K562 (cell line): Measurements from ENCODE around the gene PSME4. TPM values are rescaled to one million over a fixed set of nuclear protein-coding genes. Genes with fewer than 3 reads are reported as not detected.
A peak's percentile ranks its signal among the peaks of the same experiment; 100 is the strongest.

ENCODE experiments used
- ATAC-seq: fragments of 200-7000 bp; cut with Tn5 transposase; 3 replicates; pipeline ENCODE4 v1.9.1; 2020; ENCODE audit warnings: moderate library complexity
- BruUV-seq: library from RNA; stranded (reverse); fragments of 400-500 nt; replicated peaks from 2 replicates; lab custom pipeline; 2021; lab: Mats Ljungman, UMichigan
- CTCF ChIA-PET: fragments of 300-600 bp; formaldehyde crosslinking; extraction: SDS; loops from one replicate; lab custom pipeline; 2021; ENCODE audit warnings: low intra/inter-chr PET ratio; lab: Yijun Ruan, JAX
- POLR2A ChIA-PET: fragments of 300-600, 350-650 bp; sonication (Branson Sonifier 250); formaldehyde crosslinking; extraction: SDS; loops from one replicate; lab custom pipeline; 2021; ENCODE audit warnings: antibody characterized with exemption, inconsistent platforms; lab: Yijun Ruan, JAX
- DNase-seq, 4 experiments: peaks; one replicate each; pipeline versions ENCODE4 v3.0.0 to v3.0.0-alpha.2; 2011 to 2018; ENCODE audit warnings: low spot score in 3 of 4, mixed read lengths in 3 of 4; ENCODE audit errors: extremely low read depth in 1 of 4
- FAIRE-seq: peaks from 2 replicates; lab custom pipeline; 2011; peaks lifted over from hg19 to GRCh38; lab: Jason Lieb, UNC
- H2AFZ ChIP-seq: 2 replicates; pipeline ENCODE4 v1.6.0; 2011; ENCODE audit warnings: low read depth, low read length, control low read depth, inconsistent platforms
- H3K27ac ChIP-seq: fragments of 200-600 bp; 3 replicates; pipeline ENCODE4 v1.8.0; 2011; ENCODE audit warnings: low read depth, mild to moderate bottlenecking, control low read depth, inconsistent platforms, low read length, moderate library complexity, mixed read lengths; ENCODE audit errors: extremely low read depth
- H3K27me3 ChIP-seq, 2 experiments: fragments of 300-600 bp in 1 of 2; 2 replicates in 1 of 2; 3 replicates in 1 of 2; pipeline versions ENCODE4 v1.6.0 to v1.8.0; 2011; ENCODE audit warnings: inconsistent platforms in 2 of 2, low read length in 2 of 2, mild to moderate bottlenecking in 1 of 2, mixed read lengths in 1 of 2, moderate library complexity in 1 of 2; ENCODE audit not compliant: control insufficient read depth in 2 of 2, insufficient read depth in 2 of 2
- H3K36me3 ChIP-seq: fragments of 300-600 bp; 3 replicates; pipeline ENCODE4 v1.8.0; 2011; ENCODE audit warnings: mild to moderate bottlenecking, low read length, inconsistent platforms; ENCODE audit not compliant: control insufficient read depth, insufficient read depth
- H3K4me1 ChIP-seq, 2 experiments: fragments of 200-600 bp in 1 of 2; replicated peaks in 1 of 2; 2 replicates in 1 of 2; 3 replicates in 1 of 2; pipeline versions ENCODE4 v1.5.1 to v1.8.0; 2011; ENCODE audit warnings: inconsistent platforms in 2 of 2, low read length in 2 of 2, mild to moderate bottlenecking in 1 of 2, mixed read lengths in 1 of 2, moderate library complexity in 1 of 2; ENCODE audit not compliant: control insufficient read depth in 2 of 2, insufficient read depth in 2 of 2
- H3K4me2 ChIP-seq: 2 replicates; pipeline ENCODE4 v1.6.1; 2011; ENCODE audit warnings: low read length, control low read depth, inconsistent platforms, mixed read lengths; ENCODE audit not compliant: insufficient read depth
- H3K4me3 ChIP-seq: fragments of 200-600 bp; sonication (generic), shearing (Covaris generic); 2 replicates; pipeline ENCODE4 v1.5.1; 2016; ENCODE audit warnings: control low read depth, inconsistent platforms
- H3K79me2 ChIP-seq: fragments of 200-600 bp; 3 replicates; pipeline ENCODE4 v1.8.0; 2011; ENCODE audit warnings: low read length, inconsistent platforms; ENCODE audit not compliant: control insufficient read depth, insufficient read depth
- H3K9ac ChIP-seq, 2 experiments: 2 replicates each; pipeline versions ENCODE4 v1.6.0 to v1.6.1; 2011; ENCODE audit warnings: low read depth in 2 of 2, low read length in 2 of 2, control low read depth in 1 of 2, inconsistent platforms in 1 of 2, mild to moderate bottlenecking in 1 of 2, mixed read lengths in 1 of 2; ENCODE audit not compliant: insufficient read depth in 1 of 2
- H3K9me1 ChIP-seq: one replicate; pipeline ENCODE4 v1.6.0; 2011; ENCODE audit warnings: inconsistent platforms, mild to moderate bottlenecking, low read length, moderate library complexity; ENCODE audit not compliant: control insufficient read depth, insufficient read depth
- H3K9me3 ChIP-seq: replicated peaks from 2 replicates; pipeline ENCODE4 v1.5.1; 2011; ENCODE audit warnings: low read depth, low read length, inconsistent platforms; ENCODE audit not compliant: control insufficient read depth, insufficient read depth
- H4K20me1 ChIP-seq: replicated peaks from 2 replicates; pipeline ENCODE4 v1.6.1; 2011; ENCODE audit warnings: low read length, inconsistent platforms, mixed read lengths; ENCODE audit not compliant: control insufficient read depth, insufficient read depth
- CCNT2 ChIP-seq: IDR thresholded peaks from 2 replicates; pipeline ENCODE4 v1.6.1; 2011; ENCODE audit warnings: borderline replicate concordance, low read depth, mild to moderate bottlenecking, moderate library complexity, mixed read lengths, low read length; ENCODE audit not compliant: insufficient read length; ENCODE audit errors: extremely low read depth
- EHMT2 ChIP-seq: fragments of 450-650 bp; IDR thresholded peaks from 2 replicates; pipeline ENCODE4 v1.6.1; 2018; ENCODE audit warnings: antibody characterized with exemption
- FOXM1 ChIP-seq, 2 experiments: fragments of 450-650 bp in 1 of 2; sonication (generic) in 1 of 2; formaldehyde crosslinking in 1 of 2; IDR thresholded peaks; 2 replicates each; pipeline versions ENCODE4 v1.6.1 to v1.9.0; 2017 to 2022; ENCODE audit warnings: low read depth in 2 of 2, mild to moderate bottlenecking in 2 of 2, missing genetic modification reagents in 1 of 2, moderate library complexity in 1 of 2
- GABPB2 ChIP-seq: fragments of 250-450 bp; sonication (Bioruptor Pico); conservative IDR thresholded peaks from 2 replicates; pipeline ENCODE4 v1.5.1; 2021; ENCODE audit warnings: mild to moderate bottlenecking
- MYC ChIP-seq, 2 experiments: fragments of 250-450 bp in 1 of 2; sonication (Bioruptor Pico) in 1 of 2; IDR thresholded peaks; 2 replicates each; pipeline versions ENCODE4 v1.5.1 to v1.6.1; 2012 to 2021; ENCODE audit warnings: low read depth in 2 of 2, borderline replicate concordance in 1 of 2, improper control_type of control experiment in 1 of 2, low read length in 1 of 2, mild to moderate bottlenecking in 1 of 2, moderate library complexity in 1 of 2
- POLR2A ChIP-seq: fragments of 450-650 bp; conservative IDR thresholded peaks from 2 replicates; pipeline ENCODE4 v1.6.1; 2016
- POLR3A ChIP-seq: IDR thresholded peaks from 2 replicates; pipeline ENCODE4 v1.6.1; 2011; ENCODE audit warnings: borderline replicate concordance, mild to moderate bottlenecking, moderate library complexity; ENCODE audit not compliant: insufficient read length, insufficient read depth; ENCODE audit errors: extremely low read depth
- PPARD ChIP-seq: fragments of 250-450 bp; sonication (Bioruptor Pico); IDR thresholded peaks from 2 replicates; pipeline ENCODE4 v1.8.0; 2022; ENCODE audit warnings: inconsistent platforms, mild to moderate bottlenecking, moderate library complexity
- RBFOX2 ChIP-seq: fragments of 200-400 bp; formaldehyde crosslinking; IDR thresholded peaks from 2 replicates; pipeline ENCODE4 v1.6.1; 2017; ENCODE audit warnings: low read depth, mild to moderate bottlenecking, low read length, moderate library complexity
- SMARCA4 ChIP-seq: fragments of 450-650 bp; IDR thresholded peaks from 2 replicates; pipeline ENCODE4 v1.6.1; 2016
- U2AF2 ChIP-seq: fragments of 200-400 bp; formaldehyde crosslinking; optimal IDR thresholded peaks from 2 replicates; pipeline ENCODE3; 2017; ENCODE audit warnings: low read depth, mild to moderate bottlenecking, low read length
- ZNF436 ChIP-seq: fragments of 250-450, 450-650 bp; sonication (Bioruptor Pico); formaldehyde crosslinking; IDR thresholded peaks from 2 replicates; pipeline ENCODE4 v1.7.0; 2020; ENCODE audit warnings: mild to moderate bottlenecking
- ZNF707 ChIP-seq: fragments of 250-450 bp; sonication (Bioruptor Pico); conservative IDR thresholded peaks from 2 replicates; pipeline ENCODE4 v1.8.0; 2022; ENCODE audit warnings: inconsistent platforms, mild to moderate bottlenecking, moderate library complexity
- ZNF785 ChIP-seq: fragments of 250-450 bp; sonication (Bioruptor Pico); IDR thresholded peaks from 2 replicates; pipeline ENCODE4 v1.4.0; 2020; ENCODE audit warnings: mild to moderate bottlenecking
- ZNF79 ChIP-seq: fragments of 250-450 bp; sonication (Bioruptor Pico); IDR thresholded peaks from 2 replicates; pipeline ENCODE4 v1.4.0; 2020; ENCODE audit warnings: low read depth, mild to moderate bottlenecking, moderate library complexity
- WGBS: fragments of 100-300 bp; shearing (Covaris generic); methylation state at CpG from one replicate; pipeline ENCODE4 v1.1.6; 2016; ENCODE audit warnings: low coverage, mixed read lengths; ENCODE audit not compliant: insufficient coverage; ENCODE audit errors: missing lambda C conversion rate; 5-methylcytosine and 5-hydroxymethylcytosine counted together
- in situ Hi-C: fragments of 300-500 bp; cut with MboI; formaldehyde crosslinking; loops from 4 replicates; pipeline ENCODE4 v1.15.0; 2018; ENCODE audit warnings: inconsistent platforms, mixed read lengths
- intact Hi-C: fragments of 100-400 bp; cut with micrococcal nuclease; formaldehyde crosslinking; loops from 2 replicates; pipeline ENCODE4 v1.14.2; 2022
- polyA plus RNA-seq, 8 experiments: library from polyadenylated mRNA; depleted of rRNA in 4 of 8; stranded (reverse) in 5 of 8; unstranded in 3 of 8; fragments of >200 nt; fragmentation: Nextera tagmentation in 2 of 8; fragmentation: Illumina TruSeq in 1 of 8; extraction: Ambion mirVana in 2 of 8; extraction: Trizol in 1 of 8; gene quantifications; 2 replicates each; pipeline versions ENCODE4 v1.2.1 to v1.2.3, GENCODE V29; 2011 to 2014; ENCODE audit warnings: inconsistent platforms in 1 of 8, missing spikeins in 1 of 8
- total RNA-seq, 7 experiments: library from RNA; depleted of rRNA in 6 of 7; stranded (reverse); fragments of >200 nt in 6 of 7; fragmentation: Illumina TruSeq in 2 of 7; extraction: Trizol in 2 of 7; gene quantifications; 2 replicates each; pipeline versions ENCODE4 v1.2.1 to v1.2.3, GENCODE V29; 2011 to 2021; ENCODE audit warnings: low replicate concordance in 1 of 7
- TF ChIP-seq, protein P1 (sequence below): fragments of 250-450 bp; sonication (Bioruptor Pico); IDR thresholded peaks from 2 replicates; pipeline ENCODE4 v1.4.0; 2020; ENCODE audit warnings: mild to moderate bottlenecking, moderate library complexity, borderline replicate concordance
- TF ChIP-seq, protein P2 (sequence below): fragments of 200-400 bp; formaldehyde crosslinking; IDR thresholded peaks from 2 replicates; pipeline ENCODE4 v1.6.1; 2017; ENCODE audit warnings: mild to moderate bottlenecking, low read depth, low read length, moderate library complexity

PSME4 gene
- total and polyA plus RNA-seq, 9 of the 15 experiments (the other 6 are each of a cell fraction or from before 2014, with no cell fraction given) = 24.3 to 77.8 (median 40.5) TPM

DNA sequence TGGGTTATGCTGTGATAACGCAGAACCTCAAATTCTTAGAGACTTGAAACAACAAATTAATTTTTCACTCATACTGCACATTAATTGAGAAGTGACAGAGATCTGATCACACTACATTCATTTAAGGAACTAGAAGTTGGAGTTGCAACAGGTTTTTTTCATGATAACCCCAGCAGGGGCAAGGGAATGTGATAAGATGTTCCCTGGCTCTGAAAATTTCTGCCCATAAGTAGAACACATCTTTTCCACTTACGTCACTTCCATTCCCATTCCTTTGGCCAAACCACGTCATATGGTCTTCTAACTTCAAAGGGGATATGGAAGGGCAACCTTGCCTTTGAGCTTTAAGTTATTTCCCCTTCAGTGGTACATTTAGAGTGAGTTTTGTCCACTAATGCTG is 29.7 kb upstream of the PSME4 start (continued):
- TF ChIP-seq, protein P1, sequence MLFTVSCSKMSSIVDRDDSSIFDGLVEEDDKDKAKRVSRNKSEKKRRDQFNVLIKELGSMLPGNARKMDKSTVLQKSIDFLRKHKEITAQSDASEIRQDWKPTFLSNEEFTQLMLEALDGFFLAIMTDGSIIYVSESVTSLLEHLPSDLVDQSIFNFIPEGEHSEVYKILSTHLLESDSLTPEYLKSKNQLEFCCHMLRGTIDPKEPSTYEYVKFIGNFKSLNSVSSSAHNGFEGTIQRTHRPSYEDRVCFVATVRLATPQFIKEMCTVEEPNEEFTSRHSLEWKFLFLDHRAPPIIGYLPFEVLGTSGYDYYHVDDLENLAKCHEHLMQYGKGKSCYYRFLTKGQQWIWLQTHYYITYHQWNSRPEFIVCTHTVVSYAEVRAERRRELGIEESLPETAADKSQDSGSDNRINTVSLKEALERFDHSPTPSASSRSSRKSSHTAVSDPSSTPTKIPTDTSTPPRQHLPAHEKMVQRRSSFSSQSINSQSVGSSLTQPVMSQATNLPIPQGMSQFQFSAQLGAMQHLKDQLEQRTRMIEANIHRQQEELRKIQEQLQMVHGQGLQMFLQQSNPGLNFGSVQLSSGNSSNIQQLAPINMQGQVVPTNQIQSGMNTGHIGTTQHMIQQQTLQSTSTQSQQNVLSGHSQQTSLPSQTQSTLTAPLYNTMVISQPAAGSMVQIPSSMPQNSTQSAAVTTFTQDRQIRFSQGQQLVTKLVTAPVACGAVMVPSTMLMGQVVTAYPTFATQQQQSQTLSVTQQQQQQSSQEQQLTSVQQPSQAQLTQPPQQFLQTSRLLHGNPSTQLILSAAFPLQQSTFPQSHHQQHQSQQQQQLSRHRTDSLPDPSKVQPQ (CRISPR knock-in tag) = no peak
- TF ChIP-seq RBFOX2 (no peak), GABPB2 (CRISPR knock-in tag) (no peak), CCNT2 (peak; percentile 35), SMARCA4 (peak; percentile 16; the same call in 1 of the 2 replicates)
- TF ChIP-seq, all 486 proteins: peak for 14

DNA sequence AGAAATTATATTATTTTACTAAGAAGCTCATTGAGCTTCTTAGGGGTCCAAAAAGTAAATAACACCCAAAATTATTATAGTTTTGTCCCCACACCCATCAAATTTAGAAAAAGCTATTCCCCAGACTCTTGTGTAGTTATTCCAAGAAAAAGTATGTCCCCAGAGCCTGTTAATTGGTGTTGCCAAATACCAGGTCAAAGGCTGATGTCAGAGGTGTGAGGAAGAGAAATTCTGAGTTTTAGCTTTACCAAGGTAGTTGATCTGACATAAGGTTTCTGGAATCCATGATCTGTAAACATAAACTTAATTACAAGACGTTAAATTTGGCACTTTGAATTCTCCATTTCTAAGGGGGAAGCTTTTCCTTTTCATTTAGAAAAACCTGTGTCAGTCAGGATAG is 29.3 kb upstream of the PSME4 start:
- Histone ChIP-seq H3K36me3 (no peaks in the 10 kb centered on the region), H3K27me3 (no peaks in the 10 kb centered on the region), H2AFZ (peak overlapping the region; percentile 29), H3K9me1 (no peaks in the 10 kb centered on the region), H4K20me1 (no peaks in the 10 kb centered on the region), H3K4me2 (peak overlapping the region; percentile 21; the same call in 1 of the 2 replicates), H3K9me3 (no peaks in the 10 kb centered on the region), H3K4me1 (peaks cover 0 to 10% of the 10 kb centered on the region in 2 experiments; a peak in 3 of 5 replicates), H3K4me3 (no peak overlapping the region), H3K27ac (no peak overlapping the region), H3K9ac (no peak overlapping the region), H3K79me2 (no peaks in the 10 kb centered on the region)
- WGBS = 8% methylated on average over 1 of the region's 1 CpG
- no peak for ATAC-seq
- no peak for FAIRE-seq
- ChIA-PET POLR2A (interaction anchor here (0.7 kb wide), 1 partner anchor 13 kb away, joined by 3 read pairs; no protein-coding TSS in a partner anchor), CTCF (no interaction called here)
- in situ Hi-C loops = no loop called here
- TF ChIP-seq, protein P2, sequence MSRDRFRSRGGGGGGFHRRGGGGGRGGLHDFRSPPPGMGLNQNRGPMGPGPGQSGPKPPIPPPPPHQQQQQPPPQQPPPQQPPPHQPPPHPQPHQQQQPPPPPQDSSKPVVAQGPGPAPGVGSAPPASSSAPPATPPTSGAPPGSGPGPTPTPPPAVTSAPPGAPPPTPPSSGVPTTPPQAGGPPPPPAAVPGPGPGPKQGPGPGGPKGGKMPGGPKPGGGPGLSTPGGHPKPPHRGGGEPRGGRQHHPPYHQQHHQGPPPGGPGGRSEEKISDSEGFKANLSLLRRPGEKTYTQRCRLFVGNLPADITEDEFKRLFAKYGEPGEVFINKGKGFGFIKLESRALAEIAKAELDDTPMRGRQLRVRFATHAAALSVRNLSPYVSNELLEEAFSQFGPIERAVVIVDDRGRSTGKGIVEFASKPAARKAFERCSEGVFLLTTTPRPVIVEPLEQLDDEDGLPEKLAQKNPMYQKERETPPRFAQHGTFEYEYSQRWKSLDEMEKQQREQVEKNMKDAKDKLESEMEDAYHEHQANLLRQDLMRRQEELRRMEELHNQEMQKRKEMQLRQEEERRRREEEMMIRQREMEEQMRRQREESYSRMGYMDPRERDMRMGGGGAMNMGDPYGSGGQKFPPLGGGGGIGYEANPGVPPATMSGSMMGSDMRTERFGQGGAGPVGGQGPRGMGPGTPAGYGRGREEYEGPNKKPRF = no peak
- no peak for TF ChIP-seq ZNF436 (CRISPR knock-in tag)
- TF ChIP-seq ZNF785 = no peak
- no peak for TF ChIP-seq PPARD
- no peak for TF ChIP-seq POLR3A
- no peak for TF ChIP-seq FOXM1 (IDR thresholded peaks at IDR 0.05; ENCODE audit: low read depth)
- no peak for TF ChIP-seq FOXM1 (CRISPR knock-in tag; IDR thresholded peaks at IDR 0.05; ENCODE audit: low read depth)
- no peak for TF ChIP-seq ZNF79 (CRISPR knock-in tag)
- no peak for TF ChIP-seq EHMT2
- no peak for TF ChIP-seq U2AF2
- TF ChIP-seq ZNF707 (CRISPR knock-in tag) = no peak
- TF ChIP-seq MYC (IDR thresholded peaks at IDR 0.05; ENCODE audit: low read depth, low read length) = no peak
- TF ChIP-seq MYC (CRISPR knock-in tag; IDR thresholded peaks at IDR 0.05; ENCODE audit: borderline replicate concordance, low read depth) = no peak
- TF ChIP-seq POLR2A = no peak
- no TSS peak for BruUV-seq
- no peak for DNase-seq
- intact Hi-C loops = no loop called here
